ENCODE data around the gene PPP2R5C. TPM values are rescaled to one million over a fixed set of nuclear protein-coding genes. Genes with fewer than 3 reads are reported as not detected.

The PPP2R5C gene
- total and polyA plus RNA-seq, 2 of the 8 experiments (the other 6 are each of a cell fraction or from before 2014, with no cell fraction given), result 49.6 to 95.9 TPM

- TF ChIP-seq, protein P1, sequence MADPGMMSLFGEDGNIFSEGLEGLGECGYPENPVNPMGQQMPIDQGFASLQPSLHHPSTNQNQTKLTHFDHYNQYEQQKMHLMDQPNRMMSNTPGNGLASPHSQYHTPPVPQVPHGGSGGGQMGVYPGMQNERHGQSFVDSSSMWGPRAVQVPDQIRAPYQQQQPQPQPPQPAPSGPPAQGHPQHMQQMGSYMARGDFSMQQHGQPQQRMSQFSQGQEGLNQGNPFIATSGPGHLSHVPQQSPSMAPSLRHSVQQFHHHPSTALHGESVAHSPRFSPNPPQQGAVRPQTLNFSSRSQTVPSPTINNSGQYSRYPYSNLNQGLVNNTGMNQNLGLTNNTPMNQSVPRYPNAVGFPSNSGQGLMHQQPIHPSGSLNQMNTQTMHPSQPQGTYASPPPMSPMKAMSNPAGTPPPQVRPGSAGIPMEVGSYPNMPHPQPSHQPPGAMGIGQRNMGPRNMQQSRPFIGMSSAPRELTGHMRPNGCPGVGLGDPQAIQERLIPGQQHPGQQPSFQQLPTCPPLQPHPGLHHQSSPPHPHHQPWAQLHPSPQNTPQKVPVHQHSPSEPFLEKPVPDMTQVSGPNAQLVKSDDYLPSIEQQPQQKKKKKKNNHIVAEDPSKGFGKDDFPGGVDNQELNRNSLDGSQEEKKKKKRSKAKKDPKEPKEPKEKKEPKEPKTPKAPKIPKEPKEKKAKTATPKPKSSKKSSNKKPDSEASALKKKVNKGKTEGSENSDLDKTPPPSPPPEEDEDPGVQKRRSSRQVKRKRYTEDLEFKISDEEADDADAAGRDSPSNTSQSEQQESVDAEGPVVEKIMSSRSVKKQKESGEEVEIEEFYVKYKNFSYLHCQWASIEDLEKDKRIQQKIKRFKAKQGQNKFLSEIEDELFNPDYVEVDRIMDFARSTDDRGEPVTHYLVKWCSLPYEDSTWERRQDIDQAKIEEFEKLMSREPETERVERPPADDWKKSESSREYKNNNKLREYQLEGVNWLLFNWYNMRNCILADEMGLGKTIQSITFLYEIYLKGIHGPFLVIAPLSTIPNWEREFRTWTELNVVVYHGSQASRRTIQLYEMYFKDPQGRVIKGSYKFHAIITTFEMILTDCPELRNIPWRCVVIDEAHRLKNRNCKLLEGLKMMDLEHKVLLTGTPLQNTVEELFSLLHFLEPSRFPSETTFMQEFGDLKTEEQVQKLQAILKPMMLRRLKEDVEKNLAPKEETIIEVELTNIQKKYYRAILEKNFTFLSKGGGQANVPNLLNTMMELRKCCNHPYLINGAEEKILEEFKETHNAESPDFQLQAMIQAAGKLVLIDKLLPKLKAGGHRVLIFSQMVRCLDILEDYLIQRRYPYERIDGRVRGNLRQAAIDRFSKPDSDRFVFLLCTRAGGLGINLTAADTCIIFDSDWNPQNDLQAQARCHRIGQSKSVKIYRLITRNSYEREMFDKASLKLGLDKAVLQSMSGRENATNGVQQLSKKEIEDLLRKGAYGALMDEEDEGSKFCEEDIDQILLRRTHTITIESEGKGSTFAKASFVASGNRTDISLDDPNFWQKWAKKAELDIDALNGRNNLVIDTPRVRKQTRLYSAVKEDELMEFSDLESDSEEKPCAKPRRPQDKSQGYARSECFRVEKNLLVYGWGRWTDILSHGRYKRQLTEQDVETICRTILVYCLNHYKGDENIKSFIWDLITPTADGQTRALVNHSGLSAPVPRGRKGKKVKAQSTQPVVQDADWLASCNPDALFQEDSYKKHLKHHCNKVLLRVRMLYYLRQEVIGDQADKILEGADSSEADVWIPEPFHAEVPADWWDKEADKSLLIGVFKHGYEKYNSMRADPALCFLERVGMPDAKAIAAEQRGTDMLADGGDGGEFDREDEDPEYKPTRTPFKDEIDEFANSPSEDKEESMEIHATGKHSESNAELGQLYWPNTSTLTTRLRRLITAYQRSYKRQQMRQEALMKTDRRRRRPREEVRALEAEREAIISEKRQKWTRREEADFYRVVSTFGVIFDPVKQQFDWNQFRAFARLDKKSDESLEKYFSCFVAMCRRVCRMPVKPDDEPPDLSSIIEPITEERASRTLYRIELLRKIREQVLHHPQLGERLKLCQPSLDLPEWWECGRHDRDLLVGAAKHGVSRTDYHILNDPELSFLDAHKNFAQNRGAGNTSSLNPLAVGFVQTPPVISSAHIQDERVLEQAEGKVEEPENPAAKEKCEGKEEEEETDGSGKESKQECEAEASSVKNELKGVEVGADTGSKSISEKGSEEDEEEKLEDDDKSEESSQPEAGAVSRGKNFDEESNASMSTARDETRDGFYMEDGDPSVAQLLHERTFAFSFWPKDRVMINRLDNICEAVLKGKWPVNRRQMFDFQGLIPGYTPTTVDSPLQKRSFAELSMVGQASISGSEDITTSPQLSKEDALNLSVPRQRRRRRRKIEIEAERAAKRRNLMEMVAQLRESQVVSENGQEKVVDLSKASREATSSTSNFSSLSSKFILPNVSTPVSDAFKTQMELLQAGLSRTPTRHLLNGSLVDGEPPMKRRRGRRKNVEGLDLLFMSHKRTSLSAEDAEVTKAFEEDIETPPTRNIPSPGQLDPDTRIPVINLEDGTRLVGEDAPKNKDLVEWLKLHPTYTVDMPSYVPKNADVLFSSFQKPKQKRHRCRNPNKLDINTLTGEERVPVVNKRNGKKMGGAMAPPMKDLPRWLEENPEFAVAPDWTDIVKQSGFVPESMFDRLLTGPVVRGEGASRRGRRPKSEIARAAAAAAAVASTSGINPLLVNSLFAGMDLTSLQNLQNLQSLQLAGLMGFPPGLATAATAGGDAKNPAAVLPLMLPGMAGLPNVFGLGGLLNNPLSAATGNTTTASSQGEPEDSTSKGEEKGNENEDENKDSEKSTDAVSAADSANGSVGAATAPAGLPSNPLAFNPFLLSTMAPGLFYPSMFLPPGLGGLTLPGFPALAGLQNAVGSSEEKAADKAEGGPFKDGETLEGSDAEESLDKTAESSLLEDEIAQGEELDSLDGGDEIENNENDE (IDR thresholded peaks at IDR 0.05; ENCODE audit: insufficient replicate concordance, low read length), result no peak
- TF ChIP-seq ASH2L (IDR thresholded peaks at IDR 0.05; ENCODE audit: low read length), result no peak
- no peak for TF ChIP-seq NANOG (IDR thresholded peaks at IDR 0.05; ENCODE audit: insufficient read depth, low read depth, low read length, poor library complexity, severe bottlenecking)
- TF ChIP-seq KDM1A (IDR thresholded peaks at IDR 0.05; ENCODE audit: borderline replicate concordance, low read length), result no peak
- TF ChIP-seq RAD21 (IDR thresholded peaks at IDR 0.05 in 1 of 2, conservative IDR thresholded peaks at IDR 0.05 in 1 of 2; ENCODE audit: low read depth in 2 of 2, low read length in 2 of 2), result no peak
- TF ChIP-seq USF2 (IDR thresholded peaks at IDR 0.05; ENCODE audit: low read length), result no peak
Measured at GRCh38 chr14:101810897-101811621, 49.5 kb downstream of the PPP2R5C start (continued).
